HEK293 (cell line): ENCODE data around the gene AREG.

Experiments
- BCL11A ChIP-seq: fragments of 450-650 bp; formaldehyde crosslinking; IDR thresholded peaks from 2 replicates; pipeline ENCODE4 v1.5.1; 2016; ENCODE audit warnings: low read depth, missing biosample characterization, missing genetic modification characterization
- GLIS1 ChIP-seq: fragments of 450-650 bp; formaldehyde crosslinking; IDR thresholded peaks from 2 replicates; pipeline ENCODE4 v1.5.1; 2016; ENCODE audit warnings: missing biosample characterization, missing genetic modification characterization
- HOXA7 ChIP-seq: sonication (generic); formaldehyde crosslinking; IDR thresholded peaks from 2 replicates; pipeline ENCODE4 v1.8.1; 2022; ENCODE audit warnings: missing genetic modification reagents, borderline replicate concordance
- KLF10 ChIP-seq: fragments of 450-650 bp; IDR thresholded peaks from 2 replicates; pipeline ENCODE4 v1.5.1; 2018; ENCODE audit warnings: missing biosample characterization, mild to moderate bottlenecking, missing genetic modification characterization
- REST ChIP-seq: fragments of 450-650 bp; formaldehyde crosslinking; IDR thresholded peaks from 2 replicates; pipeline ENCODE4 v1.5.1; 2016; ENCODE audit warnings: missing biosample characterization, missing genetic modification characterization
- YY1 ChIP-seq: fragments of 450-650 bp; formaldehyde crosslinking; IDR thresholded peaks from 2 replicates; pipeline ENCODE4 v1.5.1; 2018; ENCODE audit warnings: missing biosample characterization, missing genetic modification characterization
- ZBTB48 ChIP-seq: fragments of 450-650 bp; formaldehyde crosslinking; IDR thresholded peaks from 2 replicates; pipeline ENCODE4 v1.5.1; 2016; ENCODE audit warnings: missing biosample characterization, missing genetic modification characterization
- ZNF335 ChIP-seq: fragments of 450-650 bp; formaldehyde crosslinking; conservative IDR thresholded peaks from 2 replicates; pipeline ENCODE4 v1.5.1; 2016; ENCODE audit warnings: missing biosample characterization, missing genetic modification characterization
- TF ChIP-seq, protein P1 (sequence below): fragments of 450-650 bp; formaldehyde crosslinking; IDR thresholded peaks from 2 replicates; pipeline ENCODE4 v1.5.1; 2016; ENCODE audit warnings: missing biosample characterization, missing genetic modification characterization
- TF ChIP-seq, protein P2 (sequence below): fragments of 450-650 bp; formaldehyde crosslinking; IDR thresholded peaks from 2 replicates; pipeline ENCODE4 v1.5.1; 2016; ENCODE audit warnings: missing biosample characterization, missing genetic modification characterization, low read depth

- no peak for TF ChIP-seq KLF10 (tag by site-specific recombination)
- TF ChIP-seq, protein P1, sequence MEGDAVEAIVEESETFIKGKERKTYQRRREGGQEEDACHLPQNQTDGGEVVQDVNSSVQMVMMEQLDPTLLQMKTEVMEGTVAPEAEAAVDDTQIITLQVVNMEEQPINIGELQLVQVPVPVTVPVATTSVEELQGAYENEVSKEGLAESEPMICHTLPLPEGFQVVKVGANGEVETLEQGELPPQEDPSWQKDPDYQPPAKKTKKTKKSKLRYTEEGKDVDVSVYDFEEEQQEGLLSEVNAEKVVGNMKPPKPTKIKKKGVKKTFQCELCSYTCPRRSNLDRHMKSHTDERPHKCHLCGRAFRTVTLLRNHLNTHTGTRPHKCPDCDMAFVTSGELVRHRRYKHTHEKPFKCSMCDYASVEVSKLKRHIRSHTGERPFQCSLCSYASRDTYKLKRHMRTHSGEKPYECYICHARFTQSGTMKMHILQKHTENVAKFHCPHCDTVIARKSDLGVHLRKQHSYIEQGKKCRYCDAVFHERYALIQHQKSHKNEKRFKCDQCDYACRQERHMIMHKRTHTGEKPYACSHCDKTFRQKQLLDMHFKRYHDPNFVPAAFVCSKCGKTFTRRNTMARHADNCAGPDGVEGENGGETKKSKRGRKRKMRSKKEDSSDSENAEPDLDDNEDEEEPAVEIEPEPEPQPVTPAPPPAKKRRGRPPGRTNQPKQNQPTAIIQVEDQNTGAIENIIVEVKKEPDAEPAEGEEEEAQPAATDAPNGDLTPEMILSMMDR (tag by site-specific recombination): no peak
- no peak for TF ChIP-seq HOXA7
- no peak for TF ChIP-seq ZBTB48 (tag by site-specific recombination)
- TF ChIP-seq ZNF335 (tag by site-specific recombination): no peak
- TF ChIP-seq, protein P2, sequence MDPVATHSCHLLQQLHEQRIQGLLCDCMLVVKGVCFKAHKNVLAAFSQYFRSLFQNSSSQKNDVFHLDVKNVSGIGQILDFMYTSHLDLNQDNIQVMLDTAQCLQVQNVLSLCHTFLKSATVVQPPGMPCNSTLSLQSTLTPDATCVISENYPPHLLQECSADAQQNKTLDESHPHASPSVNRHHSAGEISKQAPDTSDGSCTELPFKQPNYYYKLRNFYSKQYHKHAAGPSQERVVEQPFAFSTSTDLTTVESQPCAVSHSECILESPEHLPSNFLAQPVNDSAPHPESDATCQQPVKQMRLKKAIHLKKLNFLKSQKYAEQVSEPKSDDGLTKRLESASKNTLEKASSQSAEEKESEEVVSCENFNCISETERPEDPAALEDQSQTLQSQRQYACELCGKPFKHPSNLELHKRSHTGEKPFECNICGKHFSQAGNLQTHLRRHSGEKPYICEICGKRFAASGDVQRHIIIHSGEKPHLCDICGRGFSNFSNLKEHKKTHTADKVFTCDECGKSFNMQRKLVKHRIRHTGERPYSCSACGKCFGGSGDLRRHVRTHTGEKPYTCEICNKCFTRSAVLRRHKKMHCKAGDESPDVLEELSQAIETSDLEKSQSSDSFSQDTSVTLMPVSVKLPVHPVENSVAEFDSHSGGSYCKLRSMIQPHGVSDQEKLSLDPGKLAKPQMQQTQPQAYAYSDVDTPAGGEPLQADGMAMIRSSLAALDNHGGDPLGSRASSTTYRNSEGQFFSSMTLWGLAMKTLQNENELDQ (tag by site-specific recombination): no peak
- TF ChIP-seq GLIS1: no peak
- no peak for TF ChIP-seq BCL11A
- no peak for TF ChIP-seq YY1
- TF ChIP-seq REST: no peak
Observed at GRCh38 chr4:74400395-74400794, 44.5 kb upstream of the AREG start.
